Stimulated activated CD8-positive, alpha-beta memory T cell treated with anti-CD3 and anti-CD28 coated beads, Interleukin-7, amount 100 ng/mL, for 24 hours (primary cell): ENCODE data around the gene COL4A1.

Experiments
- DNase-seq: peaks from one replicate; pipeline ENCODE4 v3.0.0-alpha.2; 2020; ENCODE audit warnings: low read depth

Gene COL4A1

GRCh38 chr13:110308656-110309359 lies 1.9 kb upstream of the COL4A1 start:
- no peak for DNase-seq

DNA sequence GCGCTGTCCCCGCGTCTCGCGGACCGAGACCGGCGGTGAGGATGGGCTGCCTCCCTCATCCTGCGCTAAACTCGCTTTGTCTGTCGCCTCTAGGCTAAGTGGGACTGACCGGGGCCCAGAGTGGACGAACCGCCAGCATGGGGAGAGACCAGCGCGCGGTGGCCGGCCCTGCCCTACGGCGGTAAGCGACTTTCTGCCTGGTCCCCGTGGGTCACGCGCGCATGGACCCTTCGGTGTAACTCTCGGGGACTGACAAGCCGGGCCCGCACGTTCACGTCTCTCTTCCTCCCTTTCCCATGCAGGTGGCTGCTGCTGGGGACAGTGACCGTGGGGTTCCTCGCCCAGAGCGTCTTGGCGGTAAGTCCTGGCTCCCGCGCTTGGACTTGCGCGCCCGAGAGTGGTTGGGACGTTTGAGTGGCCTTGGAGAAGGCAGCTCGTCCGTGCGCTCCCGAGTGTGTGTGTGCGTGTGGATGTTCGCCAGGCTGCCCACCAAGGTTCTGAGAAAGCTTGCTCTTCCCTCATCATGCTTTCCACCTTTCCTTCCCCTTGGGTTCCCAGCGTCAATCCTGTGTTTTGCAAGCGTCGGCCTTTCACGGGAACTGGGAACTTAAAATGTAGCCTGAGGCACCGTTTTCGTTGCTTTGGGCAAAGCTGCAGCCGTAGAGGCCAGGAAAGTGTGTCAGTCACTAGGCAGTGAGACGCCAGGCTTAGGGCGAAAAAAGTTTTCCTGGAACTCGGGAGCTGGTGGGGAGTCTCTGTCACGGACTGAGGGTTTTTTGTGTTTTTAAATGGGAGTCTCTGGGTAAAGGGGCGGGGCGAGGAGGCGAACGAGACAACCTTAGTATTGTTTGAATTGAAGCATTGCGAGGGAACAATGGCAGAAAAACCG lies 1.1 kb upstream of the COL4A1 start:
- no peak for DNase-seq

GRCh38 chr13:110306340-110306959 lies 507 bp downstream of the COL4A1 start:
- DNase-seq, result no peak

GRCh38 chr13:110305949-110306339 lies 1.0 kb downstream of the COL4A1 start:
- DNase-seq, result no peak

GRCh38 chr13:110305544-110305943 lies 1.4 kb downstream of the COL4A1 start:
- no peak for DNase-seq

- DNase-seq, result no peak
These were observed 2.0 kb downstream of the COL4A1 start for GRCh38 chr13:110305001-110305400.

- no peak for DNase-seq
These were observed 2.7 kb downstream of the COL4A1 start for GRCh38 chr13:110304256-110304655.

DNA sequence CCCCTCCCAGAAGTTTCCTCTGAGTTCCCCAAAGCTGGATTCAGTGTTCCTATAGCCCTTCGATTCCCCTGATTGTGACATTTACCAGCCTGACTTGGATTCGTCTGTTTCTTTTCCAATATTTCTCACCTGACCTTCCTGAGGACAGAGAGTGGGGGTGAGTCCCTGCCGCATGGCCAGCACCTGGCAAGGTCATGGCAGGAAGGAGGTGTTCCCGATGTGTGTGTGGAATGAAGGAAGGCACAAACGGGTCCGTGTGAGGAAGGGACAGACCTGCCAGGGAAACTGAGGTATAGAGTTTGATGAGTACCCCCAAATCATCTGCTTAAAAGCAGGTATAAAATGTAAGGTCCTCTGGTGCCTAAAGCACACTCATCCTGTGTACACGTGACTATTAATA lies 3.3 kb downstream of the COL4A1 start:
- no peak for DNase-seq

DNA sequence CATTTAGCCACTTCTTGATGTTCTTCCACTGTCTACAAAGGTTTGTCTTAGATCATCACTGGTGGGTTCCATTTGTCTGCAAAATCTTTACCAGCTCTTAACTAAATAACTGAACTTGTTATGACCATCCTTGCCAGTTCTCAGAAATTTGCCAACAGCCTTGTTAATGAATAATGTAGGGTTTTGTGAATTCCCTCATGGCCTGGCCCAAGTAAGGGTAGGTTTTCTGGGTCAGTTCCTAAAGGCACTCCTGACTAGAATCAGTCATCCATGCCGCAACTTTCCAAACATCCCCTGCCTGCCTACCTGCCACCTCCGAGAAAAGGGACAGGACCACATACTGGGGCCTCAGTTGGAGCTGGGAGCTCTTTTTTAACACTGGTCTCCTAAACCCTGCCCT lies 4.0 kb downstream of the COL4A1 start:
- no peak for DNase-seq

- DNase-seq, result no peak
These were observed 5.1 kb downstream of the COL4A1 start for GRCh38 chr13:110301606-110302553.

GRCh38 chr13:110301083-110301482 lies 5.9 kb downstream of the COL4A1 start:
- no peak for DNase-seq

GRCh38 chr13:110300090-110300815 lies 6.7 kb downstream of the COL4A1 start:
- no peak for DNase-seq

DNA sequence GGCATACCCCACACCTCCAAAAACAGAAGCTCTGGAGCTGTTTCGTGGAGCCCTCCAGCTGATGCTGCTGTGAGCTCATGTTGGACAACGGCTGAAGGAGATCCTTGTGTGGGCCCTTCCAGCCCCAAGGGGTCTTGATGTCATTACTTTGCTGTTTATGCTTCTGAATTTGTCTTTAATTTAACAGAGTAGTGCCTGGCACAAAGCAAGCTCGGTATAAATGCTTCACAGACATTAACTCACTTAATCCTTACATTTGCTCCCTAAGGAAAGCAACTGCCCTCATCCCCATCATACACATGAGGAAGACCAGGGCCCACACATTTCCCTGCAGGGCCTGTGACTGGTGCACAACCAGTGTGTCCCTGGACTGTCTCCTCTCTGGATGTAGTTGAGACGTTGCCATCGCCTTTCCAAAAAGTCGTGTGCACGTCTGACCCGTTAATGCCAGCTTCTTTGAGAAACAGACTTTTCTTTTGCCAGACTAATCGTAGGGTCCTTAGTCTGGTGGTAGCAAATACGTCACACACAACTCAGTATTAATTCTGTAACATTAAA lies 7.6 kb downstream of the COL4A1 start:
- no peak for DNase-seq

DNA sequence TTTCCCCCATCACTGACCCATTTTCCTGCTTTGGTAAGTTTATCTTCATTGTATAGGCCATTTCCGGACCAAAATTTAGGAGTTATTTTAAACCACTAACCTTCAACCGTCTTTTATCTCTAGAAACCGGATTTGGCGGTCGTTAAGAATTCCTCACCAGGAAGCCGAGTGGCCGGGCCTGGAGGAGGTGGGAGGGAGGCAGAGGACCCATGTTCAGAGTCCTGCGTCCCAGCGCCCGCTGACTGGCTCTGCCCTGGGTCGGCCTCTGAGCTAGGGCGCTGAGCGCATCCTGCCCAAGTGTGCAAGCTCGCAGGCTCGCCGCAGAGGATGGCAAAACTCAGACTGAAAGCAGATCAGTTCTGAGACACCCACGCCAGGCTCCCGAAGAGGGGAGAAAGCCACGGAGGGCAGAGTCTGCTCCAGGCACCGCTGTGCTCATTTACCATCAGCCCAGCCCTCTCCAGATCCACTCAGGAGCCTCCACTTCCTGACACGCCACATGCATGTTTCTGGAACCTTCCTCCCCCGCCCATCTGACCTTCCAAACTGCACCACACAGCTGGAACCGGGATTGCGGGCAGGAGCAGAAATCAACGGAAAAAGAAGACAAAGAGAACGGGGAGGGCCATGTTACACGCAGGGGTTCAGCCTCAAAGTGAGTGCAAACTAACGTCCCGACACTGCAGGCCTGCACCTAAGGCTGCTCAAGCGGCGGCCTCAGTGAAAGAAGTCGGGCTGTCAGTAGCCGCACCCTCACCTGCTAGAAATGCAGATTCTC lies 8.3 kb downstream of the COL4A1 start:
- no peak for DNase-seq

GRCh38 chr13:110297766-110298504 lies 9.0 kb downstream of the COL4A1 start:
- no peak for DNase-seq

DNA sequence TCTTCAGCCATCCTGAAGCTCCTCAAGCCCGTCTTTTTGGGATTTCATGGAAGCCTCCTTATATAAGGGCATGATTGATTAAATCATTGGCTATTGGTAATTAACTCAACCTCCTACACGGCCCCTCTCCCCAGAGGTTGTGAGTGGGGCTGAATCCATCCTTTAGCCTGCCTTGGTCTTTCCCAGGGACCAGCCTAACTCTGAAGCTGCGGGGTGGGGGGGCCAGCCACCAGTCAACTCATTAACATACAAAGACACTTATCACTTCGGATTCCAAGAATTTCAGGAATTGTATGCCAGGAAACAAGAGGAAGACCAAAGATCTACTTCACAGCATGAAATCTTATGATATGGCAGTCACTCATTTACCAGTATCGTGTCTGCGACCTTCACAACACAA lies 9.9 kb downstream of the COL4A1 start:
- DNase-seq, result no peak

GRCh38 chr13:110294622-110295021 lies 12.3 kb downstream of the COL4A1 start:
- DNase-seq, result no peak

DNA sequence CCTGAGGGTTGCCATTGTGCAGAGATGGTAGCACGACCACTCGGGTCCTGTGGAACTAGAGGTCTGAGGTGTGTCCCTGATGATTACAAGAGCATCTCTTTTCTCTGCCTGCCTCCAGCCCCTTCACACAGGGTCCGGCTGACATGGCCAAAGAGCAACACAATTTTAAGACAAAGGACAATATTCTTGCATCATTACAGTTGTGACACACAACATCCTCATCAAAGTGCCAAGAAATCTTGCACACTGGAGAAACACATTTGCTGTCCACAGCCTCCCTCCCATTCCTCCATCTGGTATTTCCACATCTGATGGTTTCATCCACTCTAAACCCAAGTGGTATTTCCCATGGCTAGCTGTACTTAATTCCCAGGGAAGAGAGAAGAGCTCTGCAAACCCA lies 12.8 kb downstream of the COL4A1 start:
- no peak for DNase-seq

DNA sequence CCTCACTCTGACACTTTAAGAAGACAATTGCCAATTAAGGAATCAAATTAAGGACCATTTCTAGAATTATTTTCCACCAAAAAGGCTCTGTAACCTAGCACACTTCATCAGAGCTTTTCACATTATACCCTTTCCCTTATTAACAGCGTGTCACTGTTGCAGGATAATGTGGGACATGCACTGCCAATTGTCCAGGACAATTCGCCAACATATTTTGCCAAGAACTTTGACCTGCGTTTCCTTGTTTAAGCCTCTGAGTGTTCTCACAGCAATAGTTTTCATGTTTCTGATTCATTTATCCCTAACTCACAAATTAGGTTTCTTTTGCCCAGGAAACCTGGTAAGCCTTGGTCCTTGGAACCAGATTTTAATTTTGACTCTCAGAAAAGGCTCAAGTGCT lies 13.3 kb downstream of the COL4A1 start:
- no peak for DNase-seq
